GM10266 (cell line): ENCODE measurements around the gene STN1.

ENCODE experiments used
- DNase-seq: peaks from one replicate; pipeline ENCODE4 v3.0.0; 2012; ENCODE audit errors: extremely low spot score
- TF ChIP-seq, protein P1 (sequence below): IDR thresholded peaks from 2 replicates; pipeline ENCODE4 v1.5.1; 2012; ENCODE audit warnings: mild to moderate bottlenecking, low read depth; ENCODE audit not compliant: control insufficient read depth, insufficient read depth; ENCODE audit errors: missing control alignments

The STN1 gene

DNA sequence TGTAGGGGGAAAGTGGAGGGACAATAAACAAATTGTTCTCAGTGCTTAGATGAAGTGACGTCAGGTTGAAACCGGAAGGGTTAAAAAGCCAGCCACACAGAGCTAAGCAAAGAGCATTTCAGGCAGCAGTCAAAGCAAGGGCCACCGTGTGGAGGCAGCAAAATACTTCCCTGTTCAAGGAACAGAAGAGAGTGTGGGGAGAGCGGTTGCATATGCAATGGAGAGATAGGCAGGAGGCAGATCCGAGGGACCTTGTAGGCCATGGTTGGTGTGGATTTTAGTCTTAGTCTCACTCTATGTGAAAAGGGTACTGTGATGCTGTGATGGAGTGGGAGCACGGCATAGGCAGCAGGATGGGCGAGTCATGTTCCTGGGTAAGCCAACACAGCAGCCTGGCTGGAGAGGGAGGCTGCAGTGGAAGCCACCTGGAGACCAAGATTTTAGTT, 3.8 kb upstream of the STN1 start:
- peak; percentile 59 for DNase-seq
- TF ChIP-seq, protein P1, sequence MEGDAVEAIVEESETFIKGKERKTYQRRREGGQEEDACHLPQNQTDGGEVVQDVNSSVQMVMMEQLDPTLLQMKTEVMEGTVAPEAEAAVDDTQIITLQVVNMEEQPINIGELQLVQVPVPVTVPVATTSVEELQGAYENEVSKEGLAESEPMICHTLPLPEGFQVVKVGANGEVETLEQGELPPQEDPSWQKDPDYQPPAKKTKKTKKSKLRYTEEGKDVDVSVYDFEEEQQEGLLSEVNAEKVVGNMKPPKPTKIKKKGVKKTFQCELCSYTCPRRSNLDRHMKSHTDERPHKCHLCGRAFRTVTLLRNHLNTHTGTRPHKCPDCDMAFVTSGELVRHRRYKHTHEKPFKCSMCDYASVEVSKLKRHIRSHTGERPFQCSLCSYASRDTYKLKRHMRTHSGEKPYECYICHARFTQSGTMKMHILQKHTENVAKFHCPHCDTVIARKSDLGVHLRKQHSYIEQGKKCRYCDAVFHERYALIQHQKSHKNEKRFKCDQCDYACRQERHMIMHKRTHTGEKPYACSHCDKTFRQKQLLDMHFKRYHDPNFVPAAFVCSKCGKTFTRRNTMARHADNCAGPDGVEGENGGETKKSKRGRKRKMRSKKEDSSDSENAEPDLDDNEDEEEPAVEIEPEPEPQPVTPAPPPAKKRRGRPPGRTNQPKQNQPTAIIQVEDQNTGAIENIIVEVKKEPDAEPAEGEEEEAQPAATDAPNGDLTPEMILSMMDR: peak; percentile 38

DNA sequence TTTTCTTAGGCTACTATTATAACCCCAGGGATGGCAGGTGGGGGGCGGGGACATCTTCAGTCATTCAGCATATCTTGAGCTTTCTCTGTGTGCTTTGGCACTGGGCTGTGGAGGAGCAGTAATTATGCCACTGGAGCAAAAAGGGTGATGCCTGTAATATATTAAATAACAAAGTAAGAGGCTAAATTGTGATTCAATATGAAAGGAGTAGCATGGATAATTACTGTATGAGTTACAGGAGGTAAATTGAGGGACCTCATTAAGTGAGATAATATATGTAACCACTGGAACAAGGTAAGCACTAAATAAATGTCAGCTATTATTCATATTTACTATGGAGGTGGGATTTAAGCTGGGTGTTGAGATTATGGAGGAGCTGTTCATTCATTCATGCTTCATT, 3.3 kb upstream of the STN1 start:
- TF ChIP-seq, protein P1: no peak
- DNase-seq: no peak

DNA sequence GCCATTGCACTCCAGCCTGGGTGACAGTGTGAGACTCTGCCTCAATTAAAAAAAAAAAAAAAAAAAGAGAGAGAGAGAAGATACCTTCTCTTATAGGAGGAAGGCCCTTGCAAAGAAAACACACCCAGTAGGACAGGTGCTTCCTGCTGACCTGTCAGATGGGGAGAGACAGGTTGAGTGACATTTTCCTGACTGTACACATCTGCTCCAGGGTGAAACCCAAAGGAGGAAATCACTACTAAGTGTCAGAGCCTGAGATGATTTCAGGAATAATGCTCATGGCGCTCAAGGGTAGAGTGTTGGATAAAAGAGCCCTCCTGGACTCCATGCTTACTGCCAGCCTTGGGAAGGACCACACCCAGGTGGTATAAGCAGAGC, 1.7 kb upstream of the STN1 start:
- TF ChIP-seq, protein P1: no peak
- no peak for DNase-seq

DNA sequence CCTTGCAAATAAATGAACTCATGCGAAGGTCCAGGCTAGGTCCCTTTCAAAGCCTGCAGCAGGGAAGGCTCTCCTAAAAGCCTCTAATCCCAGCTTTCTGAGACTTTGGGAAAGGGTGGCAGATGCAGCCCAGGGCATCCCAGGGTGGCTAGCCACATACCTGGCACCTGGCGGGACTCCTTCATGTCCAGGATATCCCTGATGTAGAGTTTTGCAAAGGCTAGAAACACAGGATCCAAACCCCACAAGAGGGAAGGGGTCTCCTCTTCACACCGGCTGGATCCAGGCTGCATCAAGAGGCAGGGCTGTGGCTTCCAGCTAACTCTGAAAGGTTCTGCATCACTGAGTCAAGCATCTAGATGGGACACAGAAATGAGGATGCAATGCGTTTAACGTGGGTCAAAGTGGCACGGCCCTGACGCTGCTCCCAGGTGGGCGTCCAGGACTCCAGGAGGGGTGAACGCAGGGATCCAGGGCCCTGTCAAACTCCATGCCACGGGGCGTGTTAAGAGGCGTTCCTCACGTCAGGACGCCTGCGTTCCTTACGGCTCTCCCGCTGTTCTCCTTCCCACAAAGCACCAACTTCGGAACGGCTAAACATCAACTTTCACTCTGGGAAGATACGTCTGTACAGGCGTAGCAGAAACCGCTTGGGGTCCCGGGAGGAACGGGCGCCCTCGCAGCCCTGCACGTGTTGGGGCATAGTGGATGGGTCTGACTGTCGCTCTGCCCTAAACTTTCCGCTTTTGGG, 507 bp downstream of the STN1 start:
- TF ChIP-seq, protein P1: no peak
- DNase-seq: no peak

DNA sequence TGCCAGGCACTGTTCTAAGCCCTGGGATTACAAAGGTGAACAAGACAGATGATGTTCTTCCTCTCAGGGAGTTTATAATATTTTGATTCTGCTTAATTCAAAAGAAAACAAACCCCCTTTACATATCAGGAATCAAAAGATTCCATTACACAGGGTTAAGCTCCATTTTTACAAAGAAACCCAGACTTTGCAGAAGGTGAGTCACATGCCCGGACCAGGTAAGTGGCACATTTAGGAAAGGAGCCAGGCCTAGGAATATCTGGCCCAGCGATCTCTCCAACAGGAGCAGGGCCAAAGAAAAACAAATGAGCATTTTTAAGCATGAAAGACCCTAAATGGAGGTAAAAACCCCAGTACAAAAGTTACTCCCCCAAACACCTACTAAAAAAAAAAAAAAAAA, 1.1 kb downstream of the STN1 start:
- TF ChIP-seq, protein P1: no peak
- DNase-seq: no peak

DNA sequence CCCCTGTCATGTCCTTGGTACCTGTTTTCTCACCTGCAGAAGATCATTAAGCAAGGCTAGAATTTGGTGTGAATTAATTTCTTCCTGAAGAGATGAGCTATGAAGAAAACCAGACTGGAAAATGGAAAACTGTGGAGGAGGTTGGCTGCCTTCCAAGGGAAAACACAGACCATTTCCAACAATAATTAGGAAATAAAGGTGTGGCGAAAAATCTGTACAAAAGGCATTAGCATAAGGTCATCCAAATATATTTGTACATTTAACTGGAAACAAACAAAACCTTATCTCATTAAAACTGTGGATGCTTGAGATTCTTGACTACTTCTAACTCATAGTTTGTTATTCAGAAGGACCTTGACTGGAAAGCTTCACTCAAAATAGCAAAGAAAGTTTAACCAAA, 1.7 kb downstream of the STN1 start:
- TF ChIP-seq, protein P1: no peak
- DNase-seq: no peak

DNA sequence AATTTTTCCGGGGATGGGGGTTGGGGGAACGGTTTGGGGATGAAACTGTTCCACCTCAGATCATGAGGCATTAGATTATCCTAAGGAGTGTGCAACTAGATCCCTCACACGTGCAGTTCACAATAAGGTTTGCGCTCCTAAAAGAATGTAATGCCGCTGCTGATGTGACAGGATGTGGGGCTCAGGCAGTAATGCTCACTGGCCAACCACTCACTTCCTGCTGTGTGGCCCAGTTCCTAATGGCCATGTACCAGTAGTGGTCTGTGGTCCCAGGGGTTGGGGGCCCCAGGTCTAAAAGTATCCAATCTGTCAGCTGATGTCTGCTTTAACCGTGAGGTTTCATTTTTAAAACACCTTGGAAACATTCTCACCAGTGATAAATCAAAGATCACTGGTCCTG, 2.2 kb downstream of the STN1 start:
- TF ChIP-seq, protein P1: no peak
- DNase-seq: no peak
